B cell (primary cell): ENCODE data around the gene APBB3. TPM values are rescaled to one million over a fixed set of nuclear protein-coding genes. Genes with fewer than 3 reads are reported as not detected.

Source experiments
- ATAC-seq: fragments of 200-7000 bp; cut with Tn5 transposase; one replicate; pipeline ENCODE4 v1.10.0; 2021; ENCODE audit warnings: low read depth, mild to moderate bottlenecking, moderate number of reproducible peaks, moderate library complexity
- CTCF ChIA-PET: fragments of 350-600 bp; sonication (Branson Sonifier 250); formaldehyde crosslinking; loops from one replicate; lab custom pipeline; 2021; ENCODE audit warnings: antibody characterized with exemption, inconsistent platforms; lab: Charles Lee
- POLR2A ChIA-PET: fragments of 350-600 bp; sonication (Branson Sonifier 250); formaldehyde crosslinking; loops from one replicate; lab custom pipeline; 2021; ENCODE audit warnings: antibody characterized with exemption; lab: Charles Lee
- DNase-seq: peaks from one replicate; pipeline ENCODE4 v3.0.0; 2013
- H2AFZ ChIP-seq: 2 replicates; pipeline ENCODE4 v1.6.1; 2012; ENCODE audit warnings: mild to moderate bottlenecking, low read depth, low read length; ENCODE audit not compliant: insufficient read depth, poor library complexity, severe bottlenecking
- H3K27ac ChIP-seq, 2 donors: 1 replicate in 1 of 2; 2 replicates in 1 of 2; pipeline ENCODE4 v1.5.1; 2012 to 2013; ENCODE audit warnings: low read length in 2 of 2, mild to moderate bottlenecking in 2 of 2, moderate library complexity in 1 of 2
- H3K27me3 ChIP-seq, 4 experiments: fragments of 200-600 bp in 1 of 4; sonication (generic) in 1 of 4; replicated peaks in 1 of 4; 1 replicate in 2 of 4; 2 replicates in 2 of 4; pipeline versions ENCODE4 v1.6.1 to v1.7.0; 2013 to 2016; ENCODE audit warnings: low read length in 3 of 4, mild to moderate bottlenecking in 2 of 4, mixed read lengths in 1 of 4, moderate library complexity in 1 of 4; ENCODE audit not compliant: insufficient read depth in 4 of 4, control insufficient read depth in 3 of 4; ENCODE audit errors: control extremely low read depth in 1 of 4
- H3K36me3 ChIP-seq, 2 experiments: replicated peaks in 1 of 2; 1 replicate in 1 of 2; 2 replicates in 1 of 2; pipeline versions ENCODE4 v1.6.1 to v1.7.1; 2013; ENCODE audit warnings: low read length in 1 of 2; ENCODE audit not compliant: insufficient read depth in 2 of 2, control insufficient read depth in 1 of 2; ENCODE audit errors: control extremely low read depth in 1 of 2, extremely low read depth in 1 of 2
- H3K4me1 ChIP-seq, 2 donors: fragments of 200-600 bp in 1 of 2; sonication (generic) in 1 of 2; 1 replicate in 1 of 2; 2 replicates in 1 of 2; pipeline versions ENCODE4 v1.5.1 to v1.6.1; 2013 to 2017; ENCODE audit warnings: low read length in 2 of 2; ENCODE audit not compliant: control insufficient read depth in 2 of 2, insufficient read depth in 2 of 2
- H3K4me2 ChIP-seq: replicated peaks from 2 replicates; pipeline ENCODE3; 2012; ENCODE audit warnings: mild to moderate bottlenecking, low read depth, low read length; ENCODE audit not compliant: poor library complexity, severe bottlenecking
- H3K4me3 ChIP-seq, 5 experiments: fragments of 200-600 bp in 1 of 5; sonication (generic) in 1 of 5; 1 replicate in 3 of 5; 2 replicates in 2 of 5; pipeline versions ENCODE4 v1.5.1 to v1.7.0; 2011 to 2016; ENCODE audit warnings: low read length in 4 of 5, mild to moderate bottlenecking in 4 of 5, low read depth in 2 of 5, control low read depth in 1 of 5, moderate library complexity in 1 of 5; ENCODE audit not compliant: insufficient read depth in 1 of 5; ENCODE audit errors: control extremely low read depth in 1 of 5, extremely low read depth in 1 of 5
- H3K79me2 ChIP-seq: fragments of 200-600 bp; sonication (generic); one replicate; pipeline ENCODE4 v1.6.0; 2016; ENCODE audit warnings: low read length; ENCODE audit not compliant: control insufficient read depth, insufficient read depth
- H3K9ac ChIP-seq: fragments of 200-600 bp; sonication (generic); 2 replicates; pipeline ENCODE4 v1.6.1; 2017; ENCODE audit warnings: mild to moderate bottlenecking, low read length, moderate library complexity
- H3K9me3 ChIP-seq, 3 donors: one replicate each; pipeline versions ENCODE4 v1.6.1 to v1.7.1; 2013; ENCODE audit warnings: low read length in 2 of 3; ENCODE audit not compliant: control insufficient read depth in 2 of 3, insufficient read depth in 1 of 3; ENCODE audit errors: control extremely low read depth in 1 of 3
- H4K20me1 ChIP-seq: 2 replicates; pipeline ENCODE4 v1.6.0; 2012; ENCODE audit warnings: mild to moderate bottlenecking, low read length; ENCODE audit not compliant: insufficient read depth, control insufficient read depth, poor library complexity, severe bottlenecking
- H3K27ac Mint-ChIP-seq: one replicate; pipeline ENCODE4 v1.8.0; 2021; ENCODE audit warnings: mixed read lengths
- H3K27me3 Mint-ChIP-seq: one replicate; pipeline ENCODE4 v1.8.0; 2021; ENCODE audit warnings: mixed read lengths
- H3K4me1 Mint-ChIP-seq: one replicate; pipeline ENCODE4 v1.8.0; 2021; ENCODE audit warnings: mixed read lengths
- H3K4me3 Mint-ChIP-seq: one replicate; pipeline ENCODE4 v1.8.0; 2021; ENCODE audit warnings: mixed read lengths
- H3K9me3 Mint-ChIP-seq: one replicate; pipeline ENCODE4 v1.8.0; 2022; ENCODE audit warnings: mixed read lengths; ENCODE audit not compliant: insufficient read depth
- EZH2 ChIP-seq: IDR thresholded peaks from 2 replicates; pipeline ENCODE4 v1.6.1; 2012; ENCODE audit warnings: borderline replicate concordance, low read depth, mild to moderate bottlenecking, moderate library complexity, low read length; ENCODE audit not compliant: insufficient read depth, poor library complexity, severe bottlenecking
- WGBS: methylation state at CpG from one replicate; pipeline ENCODE4 v1.1.5; 2013; ENCODE audit warnings: missing lambda C conversion rate; ENCODE audit not compliant: insufficient coverage; 5-methylcytosine and 5-hydroxymethylcytosine counted together
- intact Hi-C: fragments of 100-400 bp; cut with micrococcal nuclease; formaldehyde crosslinking; loops from one replicate; pipeline ENCODE4 v1.10.0; 2022
- polyA plus RNA-seq: library from polyadenylated mRNA; depleted of rRNA; stranded (reverse); fragments of >200 nt; gene quantifications from 2 replicates; pipeline ENCODE4 v1.2.3, GENCODE V29; 2012
- total RNA-seq, 2 donors: library from RNA; stranded (reverse); fragments of 120-200 nt in 1 of 2; gene quantifications; 1 replicate in 1 of 2; 2 replicates in 1 of 2; pipeline versions ENCODE4 v1.2.3 to v1.2.4, GENCODE V29; 2013 to 2022
- TF ChIP-seq, protein P1 (sequence below): fragments of 200-600 bp; IDR thresholded peaks from one replicate; pipeline ENCODE4 v1.8.0; 2022; ENCODE audit warnings: antibody characterized with exemption, mild to moderate bottlenecking

APBB3 gene
- total and polyA plus RNA-seq, 2 donors (not counting 1 experiment from before 2014, with no cell fraction given) = 73.9 to 126 TPM

DNA sequence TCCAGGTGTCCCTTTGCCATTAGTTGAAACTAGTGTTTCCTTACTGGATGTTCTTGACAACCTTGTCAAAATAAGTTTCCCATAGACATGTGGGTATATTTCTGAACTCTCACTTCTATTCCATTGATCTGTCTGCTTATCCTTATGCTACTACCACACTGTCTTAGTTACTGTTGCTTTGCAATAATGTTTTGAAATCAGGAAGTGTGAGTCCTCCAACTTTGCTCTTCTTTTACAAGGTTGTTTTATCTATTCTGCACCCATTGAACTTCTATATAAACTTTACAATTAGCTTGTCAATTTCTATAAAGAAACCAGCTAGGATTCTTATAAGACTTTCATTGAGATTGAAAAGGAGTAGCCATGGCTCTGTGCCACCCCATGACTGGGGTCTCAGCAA, 44.3 kb upstream of the APBB3 start:
- no peak overlapping the region for H3K9ac ChIP-seq
- Mint-ChIP-seq H3K4me1 (peaks cover 16% of the 10 kb centered on the region), H3K9me3 (no peaks in the 10 kb centered on the region), H3K27ac (no peak overlapping the region), H3K27me3 (peaks cover 3% of the 10 kb centered on the region), H3K4me3 (no peak overlapping the region)
- DNase-seq (no peak), ATAC-seq (no peak)
- H3K36me3 ChIP-seq = no peaks in the 10 kb centered on the region
- intact Hi-C loops = no loop called here
- no peak overlapping the region for H3K27ac ChIP-seq
- H3K79me2 ChIP-seq = no peaks in the 10 kb centered on the region
- TF ChIP-seq, protein P1, sequence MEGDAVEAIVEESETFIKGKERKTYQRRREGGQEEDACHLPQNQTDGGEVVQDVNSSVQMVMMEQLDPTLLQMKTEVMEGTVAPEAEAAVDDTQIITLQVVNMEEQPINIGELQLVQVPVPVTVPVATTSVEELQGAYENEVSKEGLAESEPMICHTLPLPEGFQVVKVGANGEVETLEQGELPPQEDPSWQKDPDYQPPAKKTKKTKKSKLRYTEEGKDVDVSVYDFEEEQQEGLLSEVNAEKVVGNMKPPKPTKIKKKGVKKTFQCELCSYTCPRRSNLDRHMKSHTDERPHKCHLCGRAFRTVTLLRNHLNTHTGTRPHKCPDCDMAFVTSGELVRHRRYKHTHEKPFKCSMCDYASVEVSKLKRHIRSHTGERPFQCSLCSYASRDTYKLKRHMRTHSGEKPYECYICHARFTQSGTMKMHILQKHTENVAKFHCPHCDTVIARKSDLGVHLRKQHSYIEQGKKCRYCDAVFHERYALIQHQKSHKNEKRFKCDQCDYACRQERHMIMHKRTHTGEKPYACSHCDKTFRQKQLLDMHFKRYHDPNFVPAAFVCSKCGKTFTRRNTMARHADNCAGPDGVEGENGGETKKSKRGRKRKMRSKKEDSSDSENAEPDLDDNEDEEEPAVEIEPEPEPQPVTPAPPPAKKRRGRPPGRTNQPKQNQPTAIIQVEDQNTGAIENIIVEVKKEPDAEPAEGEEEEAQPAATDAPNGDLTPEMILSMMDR = no peak
- TF ChIP-seq EZH2 = no peak
- peaks cover 13 to 15% of the 10 kb centered on the region in 2 donors for H3K4me1 ChIP-seq
- no peaks in the 10 kb centered on the region for H3K27me3 ChIP-seq
- H3K9me3 ChIP-seq = no peaks in the 10 kb centered on the region
- no peak overlapping the region for H2AFZ ChIP-seq
- POLR2A ChIA-PET = no interaction called here
- H3K4me3 ChIP-seq = no peak overlapping the region
- no peaks in the 10 kb centered on the region for H4K20me1 ChIP-seq
- CTCF ChIA-PET = no interaction called here
- no peak overlapping the region for H3K4me2 ChIP-seq

DNA sequence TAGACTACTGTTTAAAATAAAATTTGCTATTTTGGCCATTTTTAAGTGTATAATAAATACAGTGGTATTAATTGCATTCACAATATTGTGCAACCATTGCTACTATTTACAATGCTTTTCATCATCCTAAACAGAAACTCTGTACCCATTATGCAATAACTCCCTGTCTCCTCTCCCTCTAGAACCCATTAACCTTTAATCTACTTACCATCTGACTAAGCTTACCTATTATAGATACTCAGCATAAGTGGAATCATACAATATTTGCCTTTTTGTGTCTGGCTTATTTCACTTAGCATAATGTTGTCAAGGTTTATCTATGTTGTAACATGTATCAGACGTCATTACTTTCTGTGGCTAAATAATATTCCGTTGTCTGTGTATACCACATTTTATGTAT, 42.6 kb upstream of the APBB3 start:
- Histone ChIP-seq H3K4me2 (no peak overlapping the region), H3K36me3 (no peaks in the 10 kb centered on the region), H2AFZ (no peak overlapping the region), H3K9ac (no peak overlapping the region), H3K27me3 (no peaks in the 10 kb centered on the region), H3K9me3 (no peaks in the 10 kb centered on the region), H3K79me2 (no peaks in the 10 kb centered on the region), H3K4me1 (peaks cover 3 to 4% of the 10 kb centered on the region in 2 donors), H3K4me3 (no peak overlapping the region), H4K20me1 (no peaks in the 10 kb centered on the region), H3K27ac (no peak overlapping the region)
- WGBS = no CpG with 5 or more reads among the region's 2 CpGs
- no peak overlapping the region for H3K27ac Mint-ChIP-seq
- intact Hi-C loops = no loop called here
- no peak for ATAC-seq
- DNase-seq = no peak
- ChIA-PET CTCF (interaction anchor here (1.3 kb wide), 1 partner anchor 15 kb away, joined by 3 read pairs; no protein-coding TSS in a partner anchor), POLR2A (no interaction called here)
- H3K9me3 Mint-ChIP-seq = no peaks in the 10 kb centered on the region
- H3K4me1 Mint-ChIP-seq = peaks cover 8% of the 10 kb centered on the region
- no peak overlapping the region for H3K4me3 Mint-ChIP-seq
- H3K27me3 Mint-ChIP-seq = peaks cover 3% of the 10 kb centered on the region
- TF ChIP-seq, protein P1 = no peak
- TF ChIP-seq EZH2 = no peak
